ENCODE measurements around the gene PRPS2. TPM values are rescaled to one million over a fixed set of nuclear protein-coding genes. Genes with fewer than 3 reads are reported as not detected.

The PRPS2 gene
- total RNA-seq, 5 donors from 2014 or later (not counting 1 experiment from before 2014, with no cell fraction given): 20.9 to 31.6 (median 30.6) TPM

- Histone ChIP-seq H3K27ac (ENCODE audit: low read length) (no peak overlapping the region), H3K9me3 (no peaks in the 10 kb centered on the region), H3K4me3 (ENCODE audit: control insufficient read depth in 1 of 2, extremely low read depth in 1 of 2, low read length in 1 of 2) (no peak overlapping the region), H3K27me3 (replicated peaks in 1 of 2; ENCODE audit: control insufficient read depth in 2 of 2, extremely low read depth in 1 of 2, insufficient read depth in 2 of 2, low read length in 1 of 2) (no peaks in the 10 kb centered on the region), H3K36me3 (ENCODE audit: control insufficient read depth in 2 of 2, extremely low read depth in 1 of 2, insufficient read depth in 1 of 2, low read length in 1 of 2) (peaks cover 5 to 21% of the 10 kb centered on the region in 2 donors), H3K4me1 (ENCODE audit: control insufficient read depth in 1 of 2, extremely low read depth in 1 of 2, insufficient read depth in 2 of 2, low read length in 2 of 2) (no peaks in the 10 kb centered on the region)
- ChIA-PET CTCF (no interaction called here), POLR2A (no interaction called here)
- Mint-ChIP-seq H3K36me3 (peaks cover 25% of the 10 kb centered on the region), H3K4me3 (no peak overlapping the region), H3K27ac (no peak overlapping the region), H3K27me3 (peaks cover 0 to 6% of the 10 kb centered on the region in 2 donors), H3K9me3 (no peaks in the 10 kb centered on the region), H3K4me1 (peaks cover 10 to 14% (median 10%) of the 10 kb centered on the region in 3 donors)
- DNase-seq: no peak
- no CpG with 5 or more reads among the region's 13 CpGs for WGBS (ENCODE audit: insufficient coverage)
- no peak for ATAC-seq (replicated peaks in 1 of 4)
These were observed 7.9 kb downstream of the PRPS2 start for GRCh38 chrX:12799118-12799517.

GRCh38 chrX:12802741-12803140 is 11.5 kb downstream of the PRPS2 start:
- Mint-ChIP-seq H3K9me3 (no peaks in the 10 kb centered on the region), H3K27me3 (peaks cover 0 to 8% of the 10 kb centered on the region in 2 donors), H3K36me3 (peaks cover 32% of the 10 kb centered on the region), H3K4me3 (no peak overlapping the region), H3K27ac (peak overlapping the region; percentile 27 to 59), H3K4me1 (peaks cover 6 to 12% (median 10%) of the 10 kb centered on the region in 3 donors)
- ChIA-PET CTCF (interaction anchor here in 1 of 2 donors (1.3 kb wide), 1 partner anchor 12 kb away, joined by 3 read pairs; the partner anchor contains the start of gene PRPS2), POLR2A (no interaction called here)
- no peaks in the 10 kb centered on the region for H3K27me3 ChIP-seq (replicated peaks in 1 of 2; ENCODE audit: control insufficient read depth in 2 of 2, extremely low read depth in 1 of 2, insufficient read depth in 2 of 2, low read length in 1 of 2)
- H3K4me3 ChIP-seq (ENCODE audit: control insufficient read depth in 1 of 2, extremely low read depth in 1 of 2, low read length in 1 of 2): no peak overlapping the region
- peak in 1 of 4 experiments; percentile 36 for ATAC-seq (replicated peaks in 1 of 4)
- no peaks in the 10 kb centered on the region for H3K4me1 ChIP-seq (ENCODE audit: control insufficient read depth in 1 of 2, extremely low read depth in 1 of 2, insufficient read depth in 2 of 2, low read length in 2 of 2)
- no peaks in the 10 kb centered on the region for H3K9me3 ChIP-seq
- DNase-seq: no peak
- no peak overlapping the region for H3K27ac ChIP-seq (ENCODE audit: low read length)
- WGBS (ENCODE audit: insufficient coverage): no CpG with 5 or more reads among the region's 5 CpGs
- peaks cover 5 to 21% of the 10 kb centered on the region in 2 donors for H3K36me3 ChIP-seq (ENCODE audit: control insufficient read depth in 2 of 2, extremely low read depth in 1 of 2, insufficient read depth in 1 of 2, low read length in 1 of 2)

- Histone ChIP-seq H3K36me3 (ENCODE audit: control insufficient read depth in 2 of 2, extremely low read depth in 1 of 2, insufficient read depth in 1 of 2, low read length in 1 of 2) (peaks cover 5 to 21% of the 10 kb centered on the region in 2 donors), H3K27ac (ENCODE audit: low read length) (no peak overlapping the region), H3K4me3 (ENCODE audit: control insufficient read depth in 1 of 2, extremely low read depth in 1 of 2, low read length in 1 of 2) (no peak overlapping the region), H3K4me1 (ENCODE audit: control insufficient read depth in 1 of 2, extremely low read depth in 1 of 2, insufficient read depth in 2 of 2, low read length in 2 of 2) (no peaks in the 10 kb centered on the region), H3K27me3 (replicated peaks in 1 of 2; ENCODE audit: control insufficient read depth in 2 of 2, extremely low read depth in 1 of 2, insufficient read depth in 2 of 2, low read length in 1 of 2) (no peaks in the 10 kb centered on the region), H3K9me3 (no peaks in the 10 kb centered on the region)
- H3K4me1 Mint-ChIP-seq: peaks cover 0 to 10% (median 9%) of the 10 kb centered on the region in 3 donors
- no peak overlapping the region for H3K27ac Mint-ChIP-seq
- no peak for DNase-seq
- no peak overlapping the region for H3K4me3 Mint-ChIP-seq
- H3K27me3 Mint-ChIP-seq: peaks cover 0 to 8% of the 10 kb centered on the region in 2 donors
- no CpG with 5 or more reads among the region's 2 CpGs for WGBS (ENCODE audit: insufficient coverage)
- CTCF ChIA-PET: interaction anchor here in 1 of 2 donors (0.8 kb wide), 1 partner anchor 9 kb away, joined by 3 read pairs; no protein-coding TSS in a partner anchor
- H3K9me3 Mint-ChIP-seq: no peaks in the 10 kb centered on the region
- H3K36me3 Mint-ChIP-seq: peaks cover 33% of the 10 kb centered on the region
- POLR2A ChIA-PET: interaction anchor here in 1 of 2 donors (0.6 kb wide), 1 partner anchor 957 kb away, joined by 4 read pairs; no protein-coding TSS in a partner anchor
- no peak for ATAC-seq (replicated peaks in 1 of 4)
These were observed 13.4 kb downstream of the PRPS2 start for GRCh38 chrX:12804655-12805054.

- no peaks in the 10 kb centered on the region for H3K27me3 ChIP-seq (replicated peaks in 1 of 2; ENCODE audit: control insufficient read depth in 2 of 2, extremely low read depth in 1 of 2, insufficient read depth in 2 of 2, low read length in 1 of 2)
- no peaks in the 10 kb centered on the region for H3K9me3 Mint-ChIP-seq
- no peak overlapping the region for H3K27ac ChIP-seq (ENCODE audit: low read length)
- H3K9me3 ChIP-seq: no peaks in the 10 kb centered on the region
- ATAC-seq (replicated peaks in 1 of 4) (no peak), DNase-seq (no peak)
- WGBS (ENCODE audit: insufficient coverage): no CpG with 5 or more reads among the region's 6 CpGs
- H3K27me3 Mint-ChIP-seq: peaks cover 0 to 8% of the 10 kb centered on the region in 2 donors
- CTCF ChIA-PET: interaction anchor here in 1 of 2 donors (0.8 kb wide), 1 partner anchor 9 kb away, joined by 3 read pairs; no protein-coding TSS in a partner anchor
- H3K36me3 ChIP-seq (ENCODE audit: control insufficient read depth in 2 of 2, extremely low read depth in 1 of 2, insufficient read depth in 1 of 2, low read length in 1 of 2): peaks cover 0 to 22% of the 10 kb centered on the region in 2 donors
- H3K4me3 Mint-ChIP-seq: no peak overlapping the region
- H3K27ac Mint-ChIP-seq: no peak overlapping the region
- H3K4me1 ChIP-seq (ENCODE audit: control insufficient read depth in 1 of 2, extremely low read depth in 1 of 2, insufficient read depth in 2 of 2, low read length in 2 of 2): no peaks in the 10 kb centered on the region
- H3K36me3 Mint-ChIP-seq: peaks cover 26% of the 10 kb centered on the region
- POLR2A ChIA-PET: interaction anchor here in 1 of 2 donors (0.6 kb wide), 1 partner anchor 956 kb away, joined by 4 read pairs; no protein-coding TSS in a partner anchor
- peaks cover 0 to 10% (median 9%) of the 10 kb centered on the region in 3 donors for H3K4me1 Mint-ChIP-seq
- no peak overlapping the region for H3K4me3 ChIP-seq (ENCODE audit: control insufficient read depth in 1 of 2, extremely low read depth in 1 of 2, low read length in 1 of 2)
These were observed 14.1 kb downstream of the PRPS2 start for GRCh38 chrX:12805333-12805732.

GRCh38 chrX:12811658-12812057 is 20.4 kb downstream of the PRPS2 start:
- no peak for ATAC-seq (replicated peaks in 1 of 4)
- Mint-ChIP-seq H3K4me3 (no peak overlapping the region), H3K27me3 (no peaks in the 10 kb centered on the region), H3K9me3 (no peaks in the 10 kb centered on the region), H3K36me3 (peaks cover 7% of the 10 kb centered on the region), H3K27ac (no peak overlapping the region), H3K4me1 (peaks cover 0 to 5% (median 0%) of the 10 kb centered on the region in 3 donors)
- Histone ChIP-seq H3K36me3 (ENCODE audit: control insufficient read depth in 2 of 2, extremely low read depth in 1 of 2, insufficient read depth in 1 of 2, low read length in 1 of 2) (peaks cover 0 to 8% of the 10 kb centered on the region in 2 donors), H3K27me3 (replicated peaks in 1 of 2; ENCODE audit: control insufficient read depth in 2 of 2, extremely low read depth in 1 of 2, insufficient read depth in 2 of 2, low read length in 1 of 2) (no peaks in the 10 kb centered on the region), H3K9me3 (no peaks in the 10 kb centered on the region), H3K27ac (ENCODE audit: low read length) (no peak overlapping the region), H3K4me1 (ENCODE audit: control insufficient read depth in 1 of 2, extremely low read depth in 1 of 2, insufficient read depth in 2 of 2, low read length in 2 of 2) (no peaks in the 10 kb centered on the region), H3K4me3 (ENCODE audit: control insufficient read depth in 1 of 2, extremely low read depth in 1 of 2, low read length in 1 of 2) (no peak overlapping the region)
- CTCF ChIA-PET: no interaction called here
- no peak for DNase-seq
- 86% methylated on average over 6 of the region's 8 CpGs for WGBS (ENCODE audit: insufficient coverage)
- POLR2A ChIA-PET: no interaction called here

- peak in 2 of 4 experiments; percentile 31 to 50 for ATAC-seq (replicated peaks in 1 of 4)
- no peak overlapping the region for H3K4me3 Mint-ChIP-seq
These were observed 23.2 kb downstream of the PRPS2 start for GRCh38 chrX:12814420-12814819.

More at GRCh38 chrX:12814420-12814819, 23.2 kb downstream of the PRPS2 start:
- Mint-ChIP-seq H3K27ac (no peak overlapping the region), H3K9me3 (no peaks in the 10 kb centered on the region), H3K27me3 (peaks cover 0 to 8% of the 10 kb centered on the region in 2 donors), H3K4me1 (peaks cover 0 to 5% (median 0%) of the 10 kb centered on the region in 3 donors), H3K36me3 (peaks cover 4% of the 10 kb centered on the region)
- DNase-seq: peak in 27 of 35 experiments; percentile 2 to 61 (median 25)
- Histone ChIP-seq H3K4me1 (ENCODE audit: control insufficient read depth in 1 of 2, extremely low read depth in 1 of 2, insufficient read depth in 2 of 2, low read length in 2 of 2) (no peaks in the 10 kb centered on the region), H3K36me3 (ENCODE audit: control insufficient read depth in 2 of 2, extremely low read depth in 1 of 2, insufficient read depth in 1 of 2, low read length in 1 of 2) (peaks cover 0 to 8% of the 10 kb centered on the region in 2 donors), H3K9me3 (no peaks in the 10 kb centered on the region), H3K27ac (ENCODE audit: low read length) (no peak overlapping the region), H3K27me3 (replicated peaks in 1 of 2; ENCODE audit: control insufficient read depth in 2 of 2, extremely low read depth in 1 of 2, insufficient read depth in 2 of 2, low read length in 1 of 2) (no peaks in the 10 kb centered on the region), H3K4me3 (ENCODE audit: control insufficient read depth in 1 of 2, extremely low read depth in 1 of 2, low read length in 1 of 2) (no peak overlapping the region)
- CTCF ChIA-PET: interaction anchor here (0.5 to 1.8 kb wide), 19 partner anchors 8 to 1215 kb away, joined by 3 to 12 read pairs (median 4); partner anchors contain the start of genes GEMIN8 (in 1 of the 2) and PRPS2 (in 1 of the 2)
- POLR2A ChIA-PET: interaction anchor here in 1 of 2 donors (0.6 kb wide), 1 partner anchor 166 kb away, joined by 3 read pairs; no protein-coding TSS in a partner anchor
- no CpG with 5 or more reads among the region's 4 CpGs for WGBS (ENCODE audit: insufficient coverage)

All from T-cell (primary cell).